H1 (cell line): ENCODE results near the gene COL5A2. TPM values are rescaled to one million over a fixed set of nuclear protein-coding genes. Genes with fewer than 3 reads are reported as not detected.

Experiments used
- CTCF ChIA-PET: fragments of 300-600 bp; sonication (Branson Sonifier 250); formaldehyde crosslinking; loops from one replicate; lab custom pipeline; 2021; ENCODE audit not compliant: partially characterized antibody; lab: Charles Lee
- POLR2A ChIA-PET: fragments of 300-600 bp; sonication (Branson Sonifier 250); formaldehyde crosslinking; loops from one replicate; lab custom pipeline; 2021; ENCODE audit warnings: inconsistent platforms; ENCODE audit not compliant: partially characterized antibody; lab: Charles Lee
- DNase-seq, 2 experiments: peaks; one replicate each; pipeline versions ENCODE4 v3.0.0 to v3.0.0-alpha.2; 2010 to 2022; ENCODE audit warnings: low spot score in 2 of 2, low read depth in 1 of 2, mixed read lengths in 1 of 2
- FAIRE-seq: peaks from 2 replicates; lab custom pipeline; 2011; peaks lifted over from hg19 to GRCh38; lab: Jason Lieb, UNC
- H2AFZ ChIP-seq: 2 replicates; pipeline ENCODE4 v1.8.1; 2012; ENCODE audit warnings: low read length, inconsistent platforms
- H2AK5ac ChIP-seq: 2 replicates; pipeline ENCODE4 v1.6.1; 2013; ENCODE audit warnings: low read depth, low read length
- H2BK120ac ChIP-seq: replicated peaks from 2 replicates; pipeline ENCODE3; 2013; ENCODE audit warnings: low read depth, low read length, inconsistent platforms
- H2BK12ac ChIP-seq: 2 replicates; pipeline ENCODE4 v1.6.1; 2013; ENCODE audit warnings: low read depth, low read length
- H2BK15ac ChIP-seq: 2 replicates; pipeline ENCODE4 v1.6.1; 2013; ENCODE audit warnings: low read length
- H2BK20ac ChIP-seq: 2 replicates; pipeline ENCODE4 v1.6.1; 2013; ENCODE audit warnings: low read length
- H2BK5ac ChIP-seq: 2 replicates; pipeline ENCODE4 v1.6.1; 2013; ENCODE audit warnings: low read depth, low read length
- H3K14ac ChIP-seq: 2 replicates; pipeline ENCODE4 v1.6.1; 2013; ENCODE audit warnings: inconsistent platforms; ENCODE audit not compliant: insufficient read length
- H3K18ac ChIP-seq: 2 replicates; pipeline ENCODE4 v1.6.1; 2013; ENCODE audit warnings: low read length; ENCODE audit errors: extremely low read depth
- H3K23ac ChIP-seq: 2 replicates; pipeline ENCODE4 v1.6.1; 2013; ENCODE audit warnings: inconsistent platforms; ENCODE audit not compliant: insufficient read length
- H3K23me2 ChIP-seq: 2 replicates; pipeline ENCODE4 v1.6.1; 2013; ENCODE audit warnings: low read depth, low read length
- H3K27ac ChIP-seq: 2 replicates; pipeline ENCODE4 v1.6.1; 2011; ENCODE audit warnings: low read depth, low read length, inconsistent platforms
- H3K27me3 ChIP-seq, 4 experiments: replicated peaks in 1 of 4; 1 replicate in 1 of 4; 2 replicates in 3 of 4; pipeline versions ENCODE4 v1.6.1 to v1.8.1; 2011 to 2013; ENCODE audit warnings: low read length in 3 of 4, mild to moderate bottlenecking in 3 of 4, inconsistent platforms in 2 of 4, mixed read lengths in 2 of 4, moderate library complexity in 1 of 4; ENCODE audit not compliant: control insufficient read depth in 3 of 4, insufficient read depth in 3 of 4; ENCODE audit errors: extremely low read depth in 1 of 4
- H3K36me3 ChIP-seq, 4 experiments: 2 replicates each; pipeline versions ENCODE4 v1.6.1 to v1.8.1; 2011 to 2013; ENCODE audit warnings: mild to moderate bottlenecking in 4 of 4, low read length in 3 of 4, moderate library complexity in 2 of 4, control low read depth in 1 of 4, inconsistent platforms in 1 of 4; ENCODE audit not compliant: insufficient read depth in 4 of 4, control insufficient read depth in 2 of 4
- H3K4ac ChIP-seq: replicated peaks from 2 replicates; pipeline ENCODE3; 2013; ENCODE audit warnings: low read length, low read depth, mixed read lengths, inconsistent platforms; ENCODE audit not compliant: insufficient read length
- H3K4me1 ChIP-seq, 4 experiments: replicated peaks in 1 of 4; 1 replicate in 1 of 4; 2 replicates in 3 of 4; pipeline versions ENCODE4 v1.6.1 to v1.8.1; 2011 to 2013; ENCODE audit warnings: low read length in 3 of 4, inconsistent platforms in 2 of 4, mixed read lengths in 1 of 4; ENCODE audit not compliant: insufficient read depth in 4 of 4, control insufficient read depth in 3 of 4
- H3K4me2 ChIP-seq, 2 experiments: 2 replicates each; pipeline versions ENCODE4 v1.6.1 to v1.8.1; 2011 to 2013; ENCODE audit warnings: low read depth in 2 of 2, low read length in 2 of 2, control low read depth in 1 of 2, inconsistent platforms in 1 of 2, mild to moderate bottlenecking in 1 of 2; ENCODE audit not compliant: insufficient read depth in 1 of 2
- H3K4me3 ChIP-seq, 4 experiments: fragments of 200-600, 300-600 bp in 1 of 4; sonication (generic), shearing (Covaris generic), sonication (Bioruptor Twin) in 1 of 4; 2 replicates each; pipeline versions ENCODE4 v1.5.1 to v1.8.1; 2011 to 2016; ENCODE audit warnings: low read length in 4 of 4, low read depth in 3 of 4, control low read depth in 2 of 4, inconsistent platforms in 2 of 4, mild to moderate bottlenecking in 2 of 4, mixed read lengths in 1 of 4, moderate library complexity in 1 of 4; ENCODE audit not compliant: insufficient read depth in 2 of 4; ENCODE audit errors: extremely low read depth in 1 of 4
- H3K56ac ChIP-seq: replicated peaks from 2 replicates; pipeline ENCODE3; 2013; ENCODE audit warnings: low read depth, mild to moderate bottlenecking, mixed read lengths, low read length, inconsistent platforms; ENCODE audit not compliant: insufficient read length
- H3K79me1 ChIP-seq: 2 replicates; pipeline ENCODE4 v1.6.1; 2013; ENCODE audit warnings: low read depth, low read length, control low read depth
- H3K79me2 ChIP-seq, 2 experiments: 2 replicates each; pipeline versions ENCODE4 v1.6.1 to v1.8.1; 2012 to 2013; ENCODE audit warnings: low read length in 2 of 2, mild to moderate bottlenecking in 2 of 2, inconsistent platforms in 1 of 2; ENCODE audit not compliant: insufficient read depth in 2 of 2, control insufficient read depth in 1 of 2
- H3K9ac ChIP-seq, 4 experiments: replicated peaks in 1 of 4; 1 replicate in 1 of 4; 2 replicates in 3 of 4; pipeline versions ENCODE4 v1.6.1 to v1.8.1; 2011 to 2013; ENCODE audit warnings: low read depth in 3 of 4, low read length in 3 of 4, control low read depth in 2 of 4, mild to moderate bottlenecking in 2 of 4, moderate library complexity in 2 of 4, inconsistent platforms in 1 of 4; ENCODE audit errors: extremely low read depth in 1 of 4
- H3K9me3 ChIP-seq, 2 experiments: 2 replicates each; pipeline versions ENCODE4 v1.6.1 to v1.8.1; 2012 to 2013; ENCODE audit warnings: mild to moderate bottlenecking in 2 of 2, moderate library complexity in 2 of 2, control low read depth in 1 of 2, inconsistent platforms in 1 of 2, low read depth in 1 of 2, low read length in 1 of 2, mixed read lengths in 1 of 2; ENCODE audit not compliant: insufficient read depth in 2 of 2
- H4K20me1 ChIP-seq, 2 experiments: replicated peaks in 1 of 2; 2 replicates each; pipeline versions ENCODE3 to v1.8.1; 2011 to 2013; ENCODE audit warnings: inconsistent platforms in 2 of 2, low read length in 2 of 2, mild to moderate bottlenecking in 1 of 2; ENCODE audit not compliant: insufficient read depth in 2 of 2, control insufficient read depth in 1 of 2
- H4K5ac ChIP-seq: 2 replicates; pipeline ENCODE4 v1.6.1; 2013; ENCODE audit warnings: low read length, low read depth, mixed read lengths, inconsistent platforms; ENCODE audit not compliant: insufficient read length
- H4K8ac ChIP-seq: 2 replicates; pipeline ENCODE4 v1.8.0; 2013; ENCODE audit warnings: mild to moderate bottlenecking, moderate library complexity, low read length, inconsistent platforms; ENCODE audit not compliant: insufficient read depth; ENCODE audit errors: extremely low read depth
- H4K91ac ChIP-seq: replicated peaks from 2 replicates; pipeline ENCODE3; 2013; ENCODE audit warnings: low read length, mixed read lengths, inconsistent platforms; ENCODE audit not compliant: insufficient read length
- CHD1 ChIP-seq: IDR thresholded peaks from 2 replicates; pipeline ENCODE4 v1.6.1; 2012; ENCODE audit warnings: low read depth, low read length, improper control_type of control experiment
- JUN ChIP-seq: IDR thresholded peaks from 2 replicates; pipeline ENCODE4 v1.6.1; 2011; ENCODE audit warnings: low read depth, mild to moderate bottlenecking, improper control_type of control experiment, low read length
- RFX5 ChIP-seq: IDR thresholded peaks from 2 replicates; pipeline ENCODE4 v1.6.1; 2011; ENCODE audit warnings: low read depth, low read length, improper control_type of control experiment, borderline replicate concordance
- SRF ChIP-seq: IDR thresholded peaks from 2 replicates; pipeline ENCODE4 v1.6.1; 2011; ENCODE audit warnings: mild to moderate bottlenecking, low read depth, low read length, moderate library complexity
- SUZ12 ChIP-seq: fragments of 200-600 bp; sonication (generic); IDR thresholded peaks from 2 replicates; pipeline ENCODE4 v1.6.1; 2012; ENCODE audit warnings: mild to moderate bottlenecking, inconsistent platforms, low read length, moderate library complexity, mixed read lengths
- WGBS, 2 experiments: shearing (Covaris generic) in 1 of 2; methylation state at CpG; one replicate each; pipeline versions ENCODE4 v1.1.6 to v1.1.7; 2013 to 2015; ENCODE audit warnings: low lambda C conversion rate in 2 of 2, mixed read lengths in 2 of 2, inconsistent platforms in 1 of 2, low coverage in 1 of 2, missing lambda C conversion rate in 1 of 2; ENCODE audit not compliant: insufficient replicate concordance in 2 of 2, insufficient coverage in 1 of 2, insufficient read length in 1 of 2; ENCODE audit errors: extremely low coverage in 1 of 2, missing lambda C conversion rate in 1 of 2; 5-methylcytosine and 5-hydroxymethylcytosine counted together
- polyA plus RNA-seq, 7 experiments: library from polyadenylated mRNA; depleted of rRNA in 3 of 7; stranded (reverse) in 5 of 7; unstranded in 2 of 7; fragments of >200 nt in 5 of 7; fragments of 200-250 nt in 2 of 7; gene quantifications; 1 replicate in 5 of 7; 2 replicates in 1 of 7; 4 replicates in 1 of 7; pipeline versions ENCODE4 v1.2.1 to v1.2.3, GENCODE V29; 2011 to 2013; ENCODE audit warnings: missing spikeins in 2 of 7, mixed read lengths in 2 of 7
- total RNA-seq: library from RNA; stranded (reverse); fragmentation: NEBNext Ultra II Directional; extraction: Animal tissue kit (Norgen Biotek cat#: 25700); gene quantifications from 2 replicates; pipeline ENCODE4 v1.2.1, GENCODE V29; 2021

COL5A2 gene
- total and polyA plus RNA-seq, 2 of the 8 experiments (the other 6 are each of a cell fraction or from before 2014, with no cell fraction given), result 4.7 to 24.2 TPM

DNA sequence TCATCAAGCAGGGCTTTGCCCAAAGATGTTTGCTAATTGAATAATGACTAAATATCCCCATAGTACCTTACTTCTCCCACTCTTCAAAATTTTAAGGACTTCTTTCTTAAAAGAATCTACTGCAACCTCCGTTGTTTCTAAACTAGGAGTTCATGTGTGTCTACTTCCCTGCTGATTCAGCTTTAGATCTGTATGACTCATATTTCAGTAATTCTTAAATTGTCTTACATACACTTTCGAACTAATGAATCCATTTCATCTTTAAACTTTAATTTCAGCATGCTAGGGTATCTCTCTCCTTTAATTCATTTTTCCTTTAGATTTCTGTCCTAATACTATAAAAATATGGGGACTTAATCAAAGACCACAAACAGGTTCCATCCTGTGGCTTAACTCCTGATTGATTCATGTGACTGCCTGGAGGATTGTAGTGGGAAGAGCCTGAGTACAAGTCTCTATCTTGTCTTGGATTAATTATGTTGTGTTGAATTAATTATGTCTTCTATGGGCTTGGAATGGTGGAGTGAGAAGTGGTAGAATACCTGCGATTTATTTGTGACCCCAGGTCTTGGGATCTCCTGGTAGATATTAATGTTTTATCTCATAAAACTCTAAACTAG is 24.9 kb upstream of the COL5A2 start:
- no peak overlapping the region for H4K8ac ChIP-seq
- no peaks in the 10 kb centered on the region for H4K20me1 ChIP-seq
- no peak overlapping the region for H3K4ac ChIP-seq
- H3K4me1 ChIP-seq, result peaks cover 0 to 2% (median 0%) of the 10 kb centered on the region in 4 experiments; a peak in 1 of 7 replicates
- H3K9ac ChIP-seq, result no peak overlapping the region
- no peak overlapping the region for H2BK15ac ChIP-seq
- H4K5ac ChIP-seq, result no peak overlapping the region
- no peak overlapping the region for H3K56ac ChIP-seq
- no peak overlapping the region for H2BK120ac ChIP-seq
- no peak overlapping the region for H2AFZ ChIP-seq
- H3K9me3 ChIP-seq, result no peaks in the 10 kb centered on the region
- H2BK5ac ChIP-seq, result no peak overlapping the region
- H3K36me3 ChIP-seq, result no peaks in the 10 kb centered on the region
- DNase-seq, result no peak
- H3K23me2 ChIP-seq, result no peaks in the 10 kb centered on the region
- POLR2A ChIA-PET, result no interaction called here
- no peak overlapping the region for H3K14ac ChIP-seq
- no peak overlapping the region for H3K4me2 ChIP-seq
- TF ChIP-seq RFX5, result no peak
- no peak for TF ChIP-seq CHD1
- no peak for TF ChIP-seq JUN
- no peak for TF ChIP-seq SRF
- no peak for TF ChIP-seq SUZ12
- no peak overlapping the region for H3K18ac ChIP-seq
- H3K27ac ChIP-seq, result no peak overlapping the region
- H2AK5ac ChIP-seq, result no peak overlapping the region
- FAIRE-seq, result no peak
- H2BK20ac ChIP-seq, result no peak overlapping the region
- H3K4me3 ChIP-seq, result no peak overlapping the region
- no peaks in the 10 kb centered on the region for H3K79me1 ChIP-seq
- no peak overlapping the region for H2BK12ac ChIP-seq
- no peaks in the 10 kb centered on the region for H3K27me3 ChIP-seq
- CTCF ChIA-PET, result interaction anchor here (1.1 kb wide), 1 partner anchor 10 kb away, joined by 3 read pairs; no protein-coding TSS in a partner anchor
- H3K23ac ChIP-seq, result no peak overlapping the region
- WGBS, 2 experiments, result 93% methylated on average over 3 of the region's 3 CpGs; no CpG with 5 or more reads in 1 of the 2 experiments
- no peak overlapping the region for H4K91ac ChIP-seq
- no peaks in the 10 kb centered on the region for H3K79me2 ChIP-seq
